K562 treated with DMSO at 1 percent for 4 hours (cell line): ENCODE data around the gene INTU. TPM values are rescaled to one million over a fixed set of nuclear protein-coding genes. Genes with fewer than 3 reads are reported as not detected.

ENCODE experiments used
- total RNA-seq: library from RNA; unstranded; fragments of 300-600 nt; gene quantifications from 2 replicates; pipeline ENCODE4 v1.2.3, GENCODE V29; 2022; ENCODE audit not compliant: insufficient read depth

INTU gene
- total RNA-seq: 0.79 and 0.98 TPM in 2 replicates

DNA sequence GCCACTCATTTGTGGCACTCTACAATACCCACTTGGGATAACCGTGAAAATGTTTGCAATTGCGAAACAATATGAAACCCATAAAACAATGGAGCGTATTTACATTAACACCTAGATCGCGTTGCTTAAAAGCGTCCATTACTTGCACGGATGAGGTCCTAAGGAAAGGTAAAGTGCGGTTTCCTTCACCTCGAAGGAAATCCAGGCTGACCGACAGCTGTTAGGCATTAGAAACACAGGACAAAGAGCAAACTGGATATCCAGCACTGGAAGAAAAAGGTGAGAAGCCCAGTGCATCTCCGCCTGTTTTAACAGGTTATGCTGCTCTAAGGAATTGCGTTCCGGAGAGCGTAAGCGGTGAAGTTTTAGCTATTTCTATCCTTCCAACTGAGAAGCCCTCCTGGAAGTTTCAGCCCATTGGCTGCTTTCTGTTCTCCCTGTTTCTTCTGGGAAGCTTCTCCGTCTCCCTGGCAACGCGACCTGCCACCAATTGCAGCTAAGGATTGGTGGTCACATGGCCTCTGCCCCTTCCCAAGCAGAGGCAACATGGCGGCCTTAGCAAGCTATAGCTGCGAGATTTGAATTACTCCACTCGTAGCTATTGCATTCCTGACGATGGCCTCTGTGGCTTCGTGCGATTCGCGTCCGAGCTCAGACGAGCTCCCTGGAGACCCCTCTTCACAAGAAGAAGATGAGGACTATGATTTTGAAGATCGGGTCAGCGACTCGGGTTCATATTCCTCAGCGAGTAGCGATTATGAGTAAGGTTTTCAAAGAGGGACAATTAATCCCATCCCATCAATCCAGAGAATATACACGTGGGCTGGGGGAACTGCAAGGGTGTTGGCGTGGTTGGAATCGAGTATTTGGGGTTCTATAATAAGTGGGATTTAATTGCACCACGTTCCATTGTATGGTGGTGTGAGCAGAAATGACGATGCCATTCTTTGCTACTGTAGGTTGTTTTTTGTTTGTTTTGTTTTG, at the start of gene INTU:
Gene INTU (plus strand): TSS at position 538 of the 984 bp plus-strand sequence. CDS start 78 bp downstream, at position 616.

DNA sequence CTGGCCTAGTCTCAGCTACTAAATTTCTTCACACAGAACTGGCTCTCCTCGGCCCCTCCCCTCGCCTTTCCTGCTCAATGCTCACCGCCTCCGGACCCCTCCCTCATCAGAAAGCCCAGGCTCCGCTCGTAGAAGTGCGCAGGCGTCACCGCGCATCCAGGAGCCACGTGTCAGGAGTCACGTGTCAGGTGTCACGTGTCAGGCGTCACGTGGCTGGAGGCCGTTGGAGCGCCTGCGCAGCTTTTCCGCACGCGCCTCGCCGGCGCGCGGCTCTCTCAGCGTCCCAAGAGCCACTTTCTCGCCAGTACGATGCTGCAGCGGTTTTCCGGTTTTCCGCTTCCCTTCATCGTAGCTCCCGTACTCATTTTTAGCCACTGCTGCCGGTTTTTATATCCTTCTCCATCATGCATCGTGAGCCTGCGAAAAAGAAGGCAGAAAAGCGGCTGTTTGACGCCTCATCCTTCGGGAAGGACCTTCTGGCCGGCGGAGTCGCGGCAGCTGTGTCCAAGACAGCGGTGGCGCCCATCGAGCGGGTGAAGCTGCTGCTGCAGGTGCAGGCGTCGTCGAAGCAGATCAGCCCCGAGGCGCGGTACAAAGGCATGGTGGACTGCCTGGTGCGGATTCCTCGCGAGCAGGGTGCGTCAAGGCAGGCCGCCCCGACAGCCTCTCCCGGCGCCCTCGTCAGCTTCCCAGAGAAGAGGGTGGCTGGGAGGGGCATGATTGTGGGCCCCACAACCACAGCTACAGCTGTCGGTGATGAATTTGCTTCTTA, 97.6 kb downstream of the INTU start, which contains the start of gene SLC25A31:
Gene SLC25A31 (plus strand): TSS at position 259 of the 772 bp plus-strand sequence. CDS start 146 bp downstream, at position 405.

Other genes starting within 250 kb of the INTU start
- gene SLC25A31, start 97.4 kb downstream of the INTU start, total RNA-seq: not detected in 2 replicates
- gene HSPA4L, start 149.4 kb downstream of the INTU start, total RNA-seq: 7.5 and 8.0 TPM in 2 replicates
- 13.4 and 30.8 TPM in 2 replicates for gene PLK4, start 247.9 kb downstream of the INTU start, total RNA-seq